Epithelial cell of proximal tubule (primary cell): ENCODE data around the gene TECTA. TPM values are rescaled to one million over a fixed set of nuclear protein-coding genes. Genes with fewer than 3 reads are reported as not detected.

Experiments used
- DNase-seq: peaks from one replicate; pipeline ENCODE4 v3.0.0-alpha.2; 2011; ENCODE audit warnings: low read depth
- H3K4me3 ChIP-seq: 2 replicates; pipeline ENCODE4 v1.5.1; 2011; ENCODE audit warnings: low read depth, mild to moderate bottlenecking, low read length
- total RNA-seq: library from RNA; depleted of rRNA; stranded (reverse); fragments of >200 nt; gene quantifications from 2 replicates; pipeline ENCODE4 v1.2.3, GENCODE V29; 2015
- TF ChIP-seq, protein P1 (sequence below): conservative IDR thresholded peaks from 2 replicates; pipeline ENCODE4 v1.5.1; 2012; ENCODE audit warnings: low read depth, mild to moderate bottlenecking, low read length

The TECTA gene
- total RNA-seq, 1 donor from 2014 or later: 0.23 TPM

DNA sequence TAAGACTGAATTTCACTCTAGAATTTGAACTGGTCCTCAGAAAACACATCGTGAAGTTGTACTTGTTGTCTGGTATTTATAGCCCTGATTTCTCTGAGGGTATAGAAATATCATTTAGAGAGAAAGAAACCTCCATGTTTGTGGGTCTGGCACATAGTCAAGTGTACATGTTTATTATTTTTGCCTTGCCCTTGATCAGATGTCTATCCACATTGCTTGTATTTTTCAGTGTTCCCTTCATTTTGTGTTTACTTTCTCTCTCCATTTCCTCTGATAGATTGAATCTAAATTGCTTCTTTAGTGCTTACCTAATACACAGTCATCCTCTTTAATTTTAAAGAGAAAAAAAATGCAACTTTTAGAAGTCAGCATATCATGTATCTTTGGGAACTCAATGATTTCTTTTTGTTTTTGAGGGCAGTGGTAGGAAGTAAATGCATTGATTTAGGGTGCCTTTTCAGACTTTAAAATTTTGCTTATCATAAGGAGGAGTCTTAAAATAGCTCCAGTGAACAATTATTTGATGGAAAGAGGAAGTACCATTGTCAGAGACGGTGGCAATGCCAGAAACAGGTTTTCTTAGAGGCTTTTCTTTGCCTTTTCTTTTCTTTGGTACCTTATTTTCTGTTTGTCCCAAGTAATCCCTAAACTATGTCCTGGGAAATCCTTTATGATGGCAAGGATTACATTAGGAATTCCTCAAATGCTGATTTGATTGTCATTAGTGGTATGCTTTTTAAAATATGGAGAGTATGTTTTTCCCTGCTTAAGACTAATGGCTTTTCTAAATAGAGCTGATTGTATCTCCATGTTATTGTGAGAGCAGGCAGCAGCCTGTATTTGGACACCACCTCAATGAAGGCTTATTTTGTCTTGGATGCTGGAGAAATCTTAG lies 29.8 kb upstream of the TECTA start:
- no peak for DNase-seq
- TF ChIP-seq, protein P1, sequence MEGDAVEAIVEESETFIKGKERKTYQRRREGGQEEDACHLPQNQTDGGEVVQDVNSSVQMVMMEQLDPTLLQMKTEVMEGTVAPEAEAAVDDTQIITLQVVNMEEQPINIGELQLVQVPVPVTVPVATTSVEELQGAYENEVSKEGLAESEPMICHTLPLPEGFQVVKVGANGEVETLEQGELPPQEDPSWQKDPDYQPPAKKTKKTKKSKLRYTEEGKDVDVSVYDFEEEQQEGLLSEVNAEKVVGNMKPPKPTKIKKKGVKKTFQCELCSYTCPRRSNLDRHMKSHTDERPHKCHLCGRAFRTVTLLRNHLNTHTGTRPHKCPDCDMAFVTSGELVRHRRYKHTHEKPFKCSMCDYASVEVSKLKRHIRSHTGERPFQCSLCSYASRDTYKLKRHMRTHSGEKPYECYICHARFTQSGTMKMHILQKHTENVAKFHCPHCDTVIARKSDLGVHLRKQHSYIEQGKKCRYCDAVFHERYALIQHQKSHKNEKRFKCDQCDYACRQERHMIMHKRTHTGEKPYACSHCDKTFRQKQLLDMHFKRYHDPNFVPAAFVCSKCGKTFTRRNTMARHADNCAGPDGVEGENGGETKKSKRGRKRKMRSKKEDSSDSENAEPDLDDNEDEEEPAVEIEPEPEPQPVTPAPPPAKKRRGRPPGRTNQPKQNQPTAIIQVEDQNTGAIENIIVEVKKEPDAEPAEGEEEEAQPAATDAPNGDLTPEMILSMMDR: no peak
- H3K4me3 ChIP-seq: no peak overlapping the region

DNA sequence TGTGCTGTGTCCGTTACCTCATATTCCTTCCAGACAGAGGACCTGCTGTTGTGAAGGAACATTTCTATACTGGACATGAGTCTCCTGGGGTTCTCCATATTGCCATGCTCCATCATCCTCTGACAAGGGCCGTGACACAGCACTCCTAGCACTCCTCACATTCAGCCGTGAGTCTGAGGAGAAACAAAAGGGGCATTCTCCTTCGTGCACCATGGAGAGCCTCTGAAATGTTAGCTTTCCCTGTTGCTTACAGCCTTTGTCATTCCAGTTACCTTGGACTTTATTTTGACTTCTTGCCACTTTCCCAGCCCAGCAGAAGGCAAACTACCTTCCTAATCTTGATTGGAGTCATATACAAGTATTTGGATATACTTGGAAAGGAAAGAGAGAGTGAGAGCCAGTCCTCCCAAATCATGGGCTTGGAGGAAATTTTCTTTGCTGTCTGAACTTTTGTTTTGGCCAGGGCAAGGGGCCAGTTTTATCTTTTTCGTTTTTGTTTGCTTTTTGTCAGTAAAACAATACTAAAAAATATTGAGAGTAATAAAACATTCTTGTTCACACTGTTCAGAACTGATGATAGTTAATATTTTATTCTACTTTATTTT lies 29.1 kb upstream of the TECTA start:
- DNase-seq: no peak
- TF ChIP-seq, protein P1: no peak
- no peak overlapping the region for H3K4me3 ChIP-seq

DNA sequence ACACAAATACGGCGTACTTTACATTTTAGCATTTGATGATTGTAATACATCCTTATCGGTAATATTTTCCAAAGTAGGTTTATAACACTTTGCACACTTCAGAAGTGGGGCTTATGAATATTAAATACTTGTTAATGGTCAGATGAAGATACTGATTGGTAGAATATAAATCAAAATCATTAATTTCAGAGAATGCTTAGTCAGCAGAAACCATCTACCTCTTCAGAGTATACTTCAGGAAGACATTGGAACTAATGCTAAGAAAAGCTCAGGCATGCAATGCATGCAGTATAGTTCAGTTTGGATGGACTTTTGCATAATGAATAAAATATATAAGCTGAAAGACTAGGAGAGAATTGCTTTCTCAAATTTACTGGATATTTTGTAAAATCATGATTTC lies 19.7 kb upstream of the TECTA start:
- TF ChIP-seq, protein P1: no peak
- DNase-seq: no peak
- no peak overlapping the region for H3K4me3 ChIP-seq

DNA sequence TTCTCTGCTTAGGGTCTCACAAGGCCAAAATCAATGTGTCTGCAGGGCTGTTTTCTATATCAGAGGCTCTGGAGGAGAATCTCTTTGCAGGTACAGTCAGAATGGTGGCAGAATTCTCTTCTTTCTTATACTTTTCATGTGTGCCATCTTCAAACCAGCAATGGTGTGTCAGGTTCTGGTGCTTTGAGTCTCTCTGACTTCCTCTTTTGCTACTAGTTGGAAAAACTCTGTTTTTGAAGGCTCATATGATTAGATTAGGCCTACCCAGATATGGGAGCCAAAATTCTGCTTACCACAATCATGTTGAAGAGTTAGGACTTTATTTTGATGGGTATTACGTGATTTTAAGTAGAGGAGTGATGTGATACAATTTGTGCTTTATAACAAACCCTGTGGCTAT lies 18.8 kb upstream of the TECTA start:
- H3K4me3 ChIP-seq: no peak overlapping the region
- DNase-seq: no peak
- TF ChIP-seq, protein P1: no peak

DNA sequence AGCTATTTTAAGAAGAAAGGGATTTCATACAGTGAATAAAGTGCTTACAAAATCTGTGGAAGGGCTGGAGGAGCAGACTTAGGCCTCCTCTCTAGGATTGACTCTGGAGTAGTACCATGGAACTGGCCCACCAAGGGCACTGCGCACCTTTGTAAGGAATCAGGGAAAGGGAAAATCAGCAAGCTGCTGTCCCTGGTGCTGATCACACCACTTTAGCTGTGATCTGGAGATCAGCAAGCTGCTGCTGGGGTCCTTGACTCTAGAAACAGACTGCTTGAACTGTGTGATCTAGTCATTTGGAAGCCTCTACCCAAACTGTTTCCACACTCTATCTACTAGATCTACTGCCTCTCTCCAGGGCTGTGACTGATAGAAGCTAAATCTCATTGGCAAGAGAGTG lies 18.4 kb upstream of the TECTA start:
- DNase-seq: no peak
- TF ChIP-seq, protein P1: no peak
- no peak overlapping the region for H3K4me3 ChIP-seq

DNA sequence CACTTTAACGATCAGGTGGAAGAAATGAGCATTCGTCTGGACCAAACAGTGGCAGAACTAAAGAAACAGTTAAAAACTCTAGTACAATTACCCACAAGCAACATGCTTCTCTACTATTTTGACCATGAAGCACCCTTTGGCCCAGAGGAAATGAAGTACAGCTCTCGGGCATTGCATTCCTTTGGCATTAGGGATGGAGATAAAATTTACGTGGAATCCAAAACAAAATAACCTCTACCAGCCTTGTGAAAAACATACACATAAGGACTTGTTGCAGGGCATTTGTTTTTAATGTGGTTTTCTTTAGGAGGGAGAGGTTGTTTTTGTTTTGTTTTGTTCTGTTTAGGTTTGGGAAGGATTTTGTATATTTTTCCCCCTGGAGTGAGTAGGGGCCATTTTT lies 14.2 kb upstream of the TECTA start:
- no peak for DNase-seq
- TF ChIP-seq, protein P1: no peak
- no peak overlapping the region for H3K4me3 ChIP-seq
